Left cardiac atrium (tissue), 4 donors: ENCODE measurements around the gene ACVR1B. TPM values are rescaled to one million over a fixed set of nuclear protein-coding genes. Genes with fewer than 3 reads are reported as not detected.

ENCODE experiments used
- ATAC-seq, 2 donors: fragments of 200-7000 bp; cut with Tn5 transposase; one replicate each; pipeline ENCODE4 v1.9.1; 2020; ENCODE audit warnings: mild to moderate bottlenecking in 2 of 2, moderate library complexity in 2 of 2
- DNase-seq: peaks from one replicate; pipeline ENCODE4 v3.0.0-alpha.2; 2020
- intact Hi-C, 2 donors: fragments of 100-400 bp; cut with DNase I; formaldehyde crosslinking; loops; one replicate each; pipeline versions ENCODE4 v1.14.1 to v1.15.1; 2022 to 2023
- total RNA-seq, 2 donors: library from RNA; stranded (reverse); fragmentation: NEBNext Ultra II Directional; extraction: Animal tissue kit (Norgen Biotek cat#: 25700); gene quantifications; one replicate each; pipeline ENCODE4 v1.2.1, GENCODE V29; 2021
- donor health status: DM: no; HTN: yes; CAD: no.
- donor health status: DM: no; HTN: yes; CAD: no; lungs with severe emphysema.
- donor health status: DM: yes; HTN: yes; CAD: no.
- donor health status: Dilated cardiomyopathy.

Gene ACVR1B
- total RNA-seq, 2 donors from 2014 or later: 13.0 to 19.3 TPM

- DNase-seq (peak; percentile 16), ATAC-seq (no peak)
- intact Hi-C loops: no loop called here
Observed at GRCh38 chr12:51915003-51915625, 36.4 kb upstream of the ACVR1B start.

- intact Hi-C loops: no loop called here
- DNase-seq (peak; percentile 18), ATAC-seq (no peak)
Observed at GRCh38 chr12:51915951-51916350, 35.5 kb upstream of the ACVR1B start.

- DNase-seq (no peak), ATAC-seq (no peak)
- intact Hi-C loops: no loop called here
Observed at GRCh38 chr12:51917041-51917590, 34.4 kb upstream of the ACVR1B start.

- ATAC-seq (peak; percentile 51 to 57), DNase-seq (peak; percentile 65)
- intact Hi-C loops: no loop called here
Observed at GRCh38 chr12:51917746-51918453, 33.6 kb upstream of the ACVR1B start.

GRCh38 chr12:51920046-51920445, 31.5 kb upstream of the ACVR1B start:
- intact Hi-C loops: no loop called here
- DNase-seq (no peak), ATAC-seq (no peak)

GRCh38 chr12:51921017-51921725, 30.3 kb upstream of the ACVR1B start:
- intact Hi-C loops: no loop called here
- ATAC-seq (peak in 1 of 2 donors; percentile 21), DNase-seq (no peak)

- intact Hi-C loops: no loop called here
- ATAC-seq (no peak), DNase-seq (no peak)
Observed at GRCh38 chr12:51922146-51922545, 29.4 kb upstream of the ACVR1B start.

- intact Hi-C loops: no loop called here
- peak; percentile 68 for DNase-seq
- peak; percentile 48 to 81 for ATAC-seq
Observed at GRCh38 chr12:51922762-51923505, 28.6 kb upstream of the ACVR1B start.

GRCh38 chr12:51923506-51924365, 27.8 kb upstream of the ACVR1B start:
- ATAC-seq (peak; percentile 65 to 75), DNase-seq (peak; percentile 76)
- intact Hi-C loops: no loop called here

- ATAC-seq (no peak), DNase-seq (no peak)
- intact Hi-C loops: no loop called here
Observed at GRCh38 chr12:51924551-51925319, 26.8 kb upstream of the ACVR1B start.

GRCh38 chr12:51925346-51926063, 26.0 kb upstream of the ACVR1B start:
- intact Hi-C loops: no loop called here
- ATAC-seq: no peak
- DNase-seq: no peak

- ATAC-seq (peak in 1 of 2 donors; percentile 25), DNase-seq (peak; percentile 67)
- intact Hi-C loops: no loop called here
Observed at GRCh38 chr12:51926064-51926632, 25.4 kb upstream of the ACVR1B start.

GRCh38 chr12:51926718-51927117, 24.8 kb upstream of the ACVR1B start:
- DNase-seq: no peak
- intact Hi-C loops: no loop called here
- ATAC-seq: no peak

GRCh38 chr12:51932218-51933076, 19.1 kb upstream of the ACVR1B start:
- ATAC-seq: peak in 1 of 2 donors; percentile 44
- intact Hi-C loops: no loop called here
- no peak for DNase-seq

- no peak for DNase-seq
- ATAC-seq: no peak
- intact Hi-C loops: no loop called here
Observed at GRCh38 chr12:51934080-51934479, 17.4 kb upstream of the ACVR1B start.

GRCh38 chr12:51937926-51938325, 13.6 kb upstream of the ACVR1B start:
- ATAC-seq: no peak
- no peak for DNase-seq
- intact Hi-C loops: no loop called here
